HEK293T (cell line): ENCODE data around the gene BIN1.

ENCODE experiments used
- CTCF ChIA-PET: fragments of 350-600 bp; formaldehyde crosslinking; extraction: SDS; loops from one replicate; lab custom pipeline; 2021; ENCODE audit warnings: antibody characterized with exemption, inconsistent platforms; lab: Yijun Ruan, JAX
- POLR2A ChIA-PET: fragments of 350-600 bp; formaldehyde crosslinking; extraction: SDS; loops from one replicate; lab custom pipeline; 2020; ENCODE audit warnings: antibody characterized with exemption, inconsistent platforms; lab: Yijun Ruan, JAX
- DNase-seq: peaks from one replicate; pipeline ENCODE4 v3.0.0; 2012; ENCODE audit warnings: mixed read lengths; ENCODE audit errors: extremely low spot score
- ARNT ChIP-seq: fragments of 450-650 bp; IDR thresholded peaks from 2 replicates; pipeline ENCODE4 v1.6.1; 2017; ENCODE audit warnings: mild to moderate bottlenecking
- BHLHE40 ChIP-seq: fragments of 450-650 bp; IDR thresholded peaks from 2 replicates; pipeline ENCODE4 v1.6.1; 2016; ENCODE audit warnings: mild to moderate bottlenecking, moderate library complexity, borderline replicate concordance
- CTBP1 ChIP-seq: fragments of 450-650 bp; IDR thresholded peaks from 2 replicates; pipeline ENCODE4 v1.6.1; 2016; ENCODE audit warnings: borderline replicate concordance
- ELF4 ChIP-seq: fragments of 450-650 bp; IDR thresholded peaks from 2 replicates; pipeline ENCODE4 v1.6.1; 2017; ENCODE audit warnings: antibody characterized with exemption
- FOXA1 ChIP-seq: fragments of 450-650 bp; IDR thresholded peaks from 2 replicates; pipeline ENCODE4 v1.6.1; 2016; ENCODE audit warnings: mild to moderate bottlenecking
- FOXK2 ChIP-seq: fragments of 450-650 bp; IDR thresholded peaks from 2 replicates; pipeline ENCODE4 v1.6.1; 2016; ENCODE audit warnings: mild to moderate bottlenecking
- FOXM1 ChIP-seq: fragments of 450-650 bp; IDR thresholded peaks from 2 replicates; pipeline ENCODE4 v1.6.1; 2017; ENCODE audit warnings: mild to moderate bottlenecking, borderline replicate concordance
- HDGF ChIP-seq: fragments of 450-650 bp; IDR thresholded peaks from 2 replicates; pipeline ENCODE4 v1.6.1; 2017; ENCODE audit warnings: antibody characterized with exemption, borderline replicate concordance
- L3MBTL2 ChIP-seq: fragments of 450-650 bp; conservative IDR thresholded peaks from 2 replicates; pipeline ENCODE4 v1.6.1; 2016; ENCODE audit warnings: mild to moderate bottlenecking
- LEF1 ChIP-seq: fragments of 450-650 bp; IDR thresholded peaks from 2 replicates; pipeline ENCODE4 v1.6.1; 2017; ENCODE audit warnings: mild to moderate bottlenecking, borderline replicate concordance
- NFRKB ChIP-seq: fragments of 450-650 bp; IDR thresholded peaks from 2 replicates; pipeline ENCODE4 v1.6.1; 2016; ENCODE audit warnings: mild to moderate bottlenecking, moderate library complexity
- PKNOX1 ChIP-seq: fragments of 450-650 bp; IDR thresholded peaks from 2 replicates; pipeline ENCODE4 v1.6.1; 2016
- SP1 ChIP-seq: fragments of 450-650 bp; IDR thresholded peaks from 2 replicates; pipeline ENCODE4 v1.6.1; 2017
- SUZ12 ChIP-seq: fragments of 450-650 bp; IDR thresholded peaks from 2 replicates; pipeline ENCODE4 v1.6.1; 2016; ENCODE audit warnings: mild to moderate bottlenecking
- TARDBP ChIP-seq: fragments of 450-650 bp; IDR thresholded peaks from 2 replicates; pipeline ENCODE4 v1.6.1; 2016
- ZNF384 ChIP-seq: fragments of 450-650 bp; IDR thresholded peaks from 2 replicates; pipeline ENCODE4 v1.6.1; 2016

BIN1 gene

GRCh38 chr2:127092901-127093516 is 13.9 kb downstream of the BIN1 start:
- no peak for TF ChIP-seq ZNF384
- DNase-seq = no peak
- ChIA-PET POLR2A (no interaction called here), CTCF (no interaction called here)

- CTCF ChIA-PET = no interaction called here
- POLR2A ChIA-PET = no interaction called here
- no peak for DNase-seq
- no peak for TF ChIP-seq SUZ12
- no peak for TF ChIP-seq PKNOX1
- no peak for TF ChIP-seq ARNT
- no peak for TF ChIP-seq NFRKB
- no peak for TF ChIP-seq LEF1
- no peak for TF ChIP-seq SP1
- no peak for TF ChIP-seq BHLHE40
- no peak for TF ChIP-seq FOXK2
- no peak for TF ChIP-seq L3MBTL2
- no peak for TF ChIP-seq FOXM1
- no peak for TF ChIP-seq ELF4
- no peak for TF ChIP-seq ZNF384
Measured at GRCh38 chr2:127092306-127092705, 14.6 kb downstream of the BIN1 start.

GRCh38 chr2:127091886-127092285 is 15.1 kb downstream of the BIN1 start:
- POLR2A ChIA-PET = no interaction called here
- TF ChIP-seq FOXA1 (no peak), HDGF (no peak)
- no peak for DNase-seq
- CTCF ChIA-PET = no interaction called here

- DNase-seq = no peak
- POLR2A ChIA-PET = no interaction called here
- TF ChIP-seq ELF4 = no peak
- no peak for TF ChIP-seq PKNOX1
- no peak for TF ChIP-seq CTBP1
- no peak for TF ChIP-seq HDGF
- no peak for TF ChIP-seq L3MBTL2
- TF ChIP-seq LEF1 = no peak
- no peak for TF ChIP-seq TARDBP
- CTCF ChIA-PET = interaction anchor here (1.8 kb wide), 1 partner anchor 23 kb away, joined by 7 read pairs; no protein-coding TSS in a partner anchor
Measured at GRCh38 chr2:127091148-127091547, 15.8 kb downstream of the BIN1 start.

GRCh38 chr2:127090281-127091120 is 16.5 kb downstream of the BIN1 start:
- DNase-seq = no peak
- POLR2A ChIA-PET = no interaction called here
- CTCF ChIA-PET = interaction anchor here (0.5 to 1.8 kb wide), 2 partner anchors 23 to 26 kb away, joined by 3 to 7 read pairs; no protein-coding TSS in a partner anchor
- no peak for TF ChIP-seq HDGF
- TF ChIP-seq ARNT = no peak
- no peak for TF ChIP-seq CTBP1
- no peak for TF ChIP-seq SP1
- TF ChIP-seq LEF1 = no peak
- TF ChIP-seq FOXK2 = no peak
- no peak for TF ChIP-seq ZNF384
- TF ChIP-seq SUZ12 = no peak
- no peak for TF ChIP-seq NFRKB
- no peak for TF ChIP-seq FOXM1
- TF ChIP-seq FOXA1 = no peak
- TF ChIP-seq TARDBP = no peak
- no peak for TF ChIP-seq L3MBTL2

GRCh38 chr2:127089478-127090235 is 17.3 kb downstream of the BIN1 start:
- ChIA-PET CTCF (interaction anchor here (1.8 kb wide), 1 partner anchor 22 kb away, joined by 7 read pairs; no protein-coding TSS in a partner anchor), POLR2A (no interaction called here)
- DNase-seq = no peak
- TF ChIP-seq FOXA1 (no peak), ARNT (no peak), SP1 (no peak), SUZ12 (no peak), PKNOX1 (no peak), NFRKB (no peak), ZNF384 (no peak)
